ENCODE measurements around the gene LGALS3BP. TPM values are rescaled to one million over a fixed set of nuclear protein-coding genes. Genes with fewer than 3 reads are reported as not detected.
A peak's percentile ranks its signal among the peaks of the same experiment; 100 is the strongest.

The LGALS3BP gene, protein sequence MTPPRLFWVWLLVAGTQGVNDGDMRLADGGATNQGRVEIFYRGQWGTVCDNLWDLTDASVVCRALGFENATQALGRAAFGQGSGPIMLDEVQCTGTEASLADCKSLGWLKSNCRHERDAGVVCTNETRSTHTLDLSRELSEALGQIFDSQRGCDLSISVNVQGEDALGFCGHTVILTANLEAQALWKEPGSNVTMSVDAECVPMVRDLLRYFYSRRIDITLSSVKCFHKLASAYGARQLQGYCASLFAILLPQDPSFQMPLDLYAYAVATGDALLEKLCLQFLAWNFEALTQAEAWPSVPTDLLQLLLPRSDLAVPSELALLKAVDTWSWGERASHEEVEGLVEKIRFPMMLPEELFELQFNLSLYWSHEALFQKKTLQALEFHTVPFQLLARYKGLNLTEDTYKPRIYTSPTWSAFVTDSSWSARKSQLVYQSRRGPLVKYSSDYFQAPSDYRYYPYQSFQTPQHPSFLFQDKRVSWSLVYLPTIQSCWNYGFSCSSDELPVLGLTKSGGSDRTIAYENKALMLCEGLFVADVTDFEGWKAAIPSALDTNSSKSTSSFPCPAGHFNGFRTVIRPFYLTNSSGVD
- 1,000 to 10,000 TPM in 3 of 4 donors, 100 to 1,000 TPM in 1; 202 to 2,181 (median 1,427) TPM for total RNA-seq

DNA sequence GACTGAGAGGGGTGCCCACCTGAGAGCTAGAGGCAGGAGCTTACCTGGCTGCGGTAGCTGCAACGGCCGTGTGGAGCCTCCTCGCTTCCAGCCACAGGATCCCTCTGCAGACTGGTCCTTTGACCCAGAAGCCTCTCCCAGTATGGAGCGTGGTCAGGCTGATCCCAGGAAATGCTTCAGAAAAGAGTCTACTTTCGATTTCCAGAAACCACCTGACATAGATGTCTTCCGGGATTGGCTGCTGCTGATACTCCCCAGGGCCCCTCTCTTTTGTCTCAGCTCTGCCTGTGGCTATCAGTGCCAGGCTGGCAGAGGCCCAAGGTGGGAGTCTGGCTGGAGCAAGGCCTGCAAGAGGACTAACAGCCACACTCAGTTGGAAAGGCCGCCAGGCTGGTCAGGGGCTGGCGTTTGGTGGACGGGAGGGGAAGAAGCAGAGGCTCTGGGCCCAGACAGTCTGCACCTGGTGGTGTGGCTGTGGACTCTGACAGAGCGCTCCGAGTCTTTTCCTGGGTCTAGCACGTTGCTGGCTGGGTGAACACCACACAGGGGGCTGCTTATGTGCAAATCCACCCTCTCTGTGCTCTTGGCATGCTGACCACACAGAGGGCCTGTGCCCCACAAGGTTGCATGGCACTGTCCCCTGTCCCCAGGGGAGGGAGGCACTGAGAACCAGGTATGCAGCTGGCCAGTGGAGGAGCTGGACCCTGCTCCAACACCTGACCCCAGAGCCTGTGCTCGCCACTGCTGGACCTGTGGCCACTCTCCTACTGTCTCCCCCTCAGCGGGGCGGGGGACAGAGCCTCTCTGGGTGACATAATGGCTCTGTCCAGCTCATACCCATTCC is at the start of gene LGALS3BP:
LGALS3BP (minus strand) TSS at position 144 of the 844 bp plus-strand sequence. CDS start 2,732 bp downstream, outside the sequence.
- Histone ChIP-seq H3K36me3 (no peaks in the 10 kb centered on the region), H3K27me3 (no peaks in the 10 kb centered on the region), H3K27ac (peak within 1 kb of the TSS; percentile 56 to 83 (median 78)), H3K9me3 (no peaks in the 10 kb centered on the region), H3K4me1 (peaks cover 0 to 54% (median 13%) of the 10 kb centered on the region in 4 donors), H3K4me3 (peak within 1 kb of the TSS; percentile 16 to 60 (median 42))
- TF ChIP-seq, protein P1, sequence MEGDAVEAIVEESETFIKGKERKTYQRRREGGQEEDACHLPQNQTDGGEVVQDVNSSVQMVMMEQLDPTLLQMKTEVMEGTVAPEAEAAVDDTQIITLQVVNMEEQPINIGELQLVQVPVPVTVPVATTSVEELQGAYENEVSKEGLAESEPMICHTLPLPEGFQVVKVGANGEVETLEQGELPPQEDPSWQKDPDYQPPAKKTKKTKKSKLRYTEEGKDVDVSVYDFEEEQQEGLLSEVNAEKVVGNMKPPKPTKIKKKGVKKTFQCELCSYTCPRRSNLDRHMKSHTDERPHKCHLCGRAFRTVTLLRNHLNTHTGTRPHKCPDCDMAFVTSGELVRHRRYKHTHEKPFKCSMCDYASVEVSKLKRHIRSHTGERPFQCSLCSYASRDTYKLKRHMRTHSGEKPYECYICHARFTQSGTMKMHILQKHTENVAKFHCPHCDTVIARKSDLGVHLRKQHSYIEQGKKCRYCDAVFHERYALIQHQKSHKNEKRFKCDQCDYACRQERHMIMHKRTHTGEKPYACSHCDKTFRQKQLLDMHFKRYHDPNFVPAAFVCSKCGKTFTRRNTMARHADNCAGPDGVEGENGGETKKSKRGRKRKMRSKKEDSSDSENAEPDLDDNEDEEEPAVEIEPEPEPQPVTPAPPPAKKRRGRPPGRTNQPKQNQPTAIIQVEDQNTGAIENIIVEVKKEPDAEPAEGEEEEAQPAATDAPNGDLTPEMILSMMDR (IDR thresholded peaks at IDR 0.05), result peak in 1 of 6 experiments; percentile 16
- TF ChIP-seq POLR2A (IDR thresholded peaks at IDR 0.05), result peak; percentile 88 to 93
- DNase-seq, result peak; percentile 28 to 86 (median 82)

DNA sequence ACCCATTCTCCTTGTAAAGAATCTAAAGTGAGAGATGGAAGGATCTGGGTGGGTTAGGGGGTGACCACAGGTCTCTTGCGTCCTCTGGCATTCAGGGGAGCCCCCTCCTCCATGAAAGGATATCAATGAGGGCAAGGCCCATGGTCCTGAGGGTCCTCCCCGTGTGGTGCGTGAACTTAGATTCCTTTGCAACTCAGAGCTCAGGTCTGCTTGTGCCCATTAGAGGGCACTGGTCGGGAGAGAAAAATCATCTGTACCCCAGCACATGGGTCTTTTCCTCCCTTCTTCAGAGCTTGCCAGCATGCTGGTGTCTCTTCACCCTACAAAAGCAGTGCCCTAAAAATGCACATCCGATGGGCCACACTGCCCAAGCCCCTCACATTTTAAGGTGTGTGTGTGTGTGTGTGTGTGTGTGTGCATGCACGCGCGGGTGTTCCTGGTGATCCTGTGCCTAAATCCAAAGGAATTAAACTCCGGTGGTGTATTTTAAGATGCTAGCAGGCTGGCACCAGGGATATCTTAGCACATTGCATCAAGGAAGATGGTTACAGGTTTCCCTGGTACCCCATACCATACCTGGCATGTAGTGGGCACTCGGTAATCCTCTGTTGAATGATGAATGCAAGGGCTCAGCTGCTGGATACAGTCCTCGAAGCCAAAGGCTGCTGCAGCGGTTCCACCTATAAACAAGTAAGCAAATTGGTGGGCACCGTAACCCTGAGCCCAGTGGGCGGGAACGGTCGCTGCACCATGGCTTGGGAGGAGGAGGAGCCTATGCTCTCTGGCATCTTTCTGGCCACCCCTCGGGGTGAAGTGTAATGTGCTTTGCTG is 49.0 kb upstream of the LGALS3BP start:
- no peak overlapping the region for H3K4me3 ChIP-seq
- TF ChIP-seq, protein P1 (IDR thresholded peaks at IDR 0.05), result peak in 2 of 6 experiments; percentile 13
- no peak for TF ChIP-seq POLR2A (IDR thresholded peaks at IDR 0.05)
- peak in 1 of 3 donors; percentile 44 for DNase-seq
- H3K27me3 ChIP-seq, result no peaks in the 10 kb centered on the region
- no peaks in the 10 kb centered on the region for H3K36me3 ChIP-seq
- H3K9me3 ChIP-seq, result no peaks in the 10 kb centered on the region
- peaks cover 8 to 50% (median 14%) of the 10 kb centered on the region in 4 donors for H3K4me1 ChIP-seq
- H3K27ac ChIP-seq, result no peak overlapping the region

DNA sequence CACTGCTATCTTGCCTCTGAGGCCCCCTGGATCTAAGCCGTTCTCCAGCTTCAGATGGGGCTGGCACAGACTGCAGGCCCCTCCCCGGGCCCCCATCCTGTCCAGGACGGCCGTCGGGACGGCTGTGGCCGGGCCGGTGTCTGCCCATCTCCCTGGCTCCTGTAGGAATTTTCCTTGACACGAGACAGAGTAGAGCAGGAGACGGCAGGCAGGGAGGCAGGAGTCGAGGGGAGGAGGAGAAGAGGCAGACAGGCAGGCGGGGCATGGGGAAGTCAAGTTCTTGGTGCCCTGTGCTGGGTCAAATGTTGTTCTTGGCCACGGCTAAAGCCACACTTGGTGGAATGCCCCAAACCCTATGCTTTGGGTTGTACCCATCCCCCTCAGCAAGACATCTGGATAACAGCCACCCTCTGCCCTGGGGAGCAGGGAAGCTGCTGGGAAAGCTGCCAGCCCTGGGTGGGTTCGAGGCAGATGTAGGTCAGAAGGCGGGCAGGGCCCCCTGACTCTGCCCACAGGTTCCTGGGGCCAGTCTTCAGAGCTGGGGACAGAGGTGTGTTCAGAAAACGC is 48.3 kb upstream of the LGALS3BP start:
- Histone ChIP-seq H3K36me3 (no peaks in the 10 kb centered on the region), H3K4me1 (peaks cover 8 to 50% (median 15%) of the 10 kb centered on the region in 4 donors), H3K27ac (peak overlapping the region in 2 of 4 donors; percentile 66 to 79), H3K4me3 (no peak overlapping the region), H3K9me3 (no peaks in the 10 kb centered on the region), H3K27me3 (no peaks in the 10 kb centered on the region)
- DNase-seq, result peak in 1 of 3 donors; percentile 44
- TF ChIP-seq, protein P1 (IDR thresholded peaks at IDR 0.05), result no peak
- no peak for TF ChIP-seq POLR2A (IDR thresholded peaks at IDR 0.05)

GRCh38 chr17:79027274-79027924 is 47.7 kb upstream of the LGALS3BP start:
- Histone ChIP-seq H3K4me1 (peaks cover 8 to 50% (median 15%) of the 10 kb centered on the region in 4 donors), H3K9me3 (no peaks in the 10 kb centered on the region), H3K27ac (peak overlapping the region in 2 of 4 donors; percentile 66 to 79), H3K36me3 (no peaks in the 10 kb centered on the region), H3K4me3 (peak overlapping the region in 2 of 4 donors; percentile 5 to 20), H3K27me3 (no peaks in the 10 kb centered on the region)
- no peak for TF ChIP-seq POLR2A (IDR thresholded peaks at IDR 0.05)
- TF ChIP-seq, protein P1 (IDR thresholded peaks at IDR 0.05), result no peak
- DNase-seq, result peak in 2 of 3 donors; percentile 46 to 58

Data from Peyer's patch (tissue), 4 donors.